HEK293 (cell line): ENCODE data around the gene IFI6.
A peak's percentile ranks its signal among the peaks of the same experiment; 100 is the strongest.

Experiments used
- CTCF ChIA-PET: fragments of 350-600 bp; formaldehyde crosslinking; extraction: SDS; loops from one replicate; lab custom pipeline; 2021; ENCODE audit warnings: antibody characterized with exemption; lab: Yijun Ruan, JAX
- POLR2A ChIA-PET: fragments of 300-600 bp; formaldehyde crosslinking; extraction: SDS; loops from one replicate; lab custom pipeline; 2020; ENCODE audit warnings: antibody characterized with exemption, inconsistent platforms; lab: Yijun Ruan, JAX
- H3K27ac ChIP-seq: fragments of 200-500 bp; sonication (Bioruptor generic); 2 replicates; pipeline ENCODE4 v1.5.1; 2014; ENCODE audit warnings: low read depth, low read length, control low read depth, inconsistent platforms; ENCODE audit errors: extremely low read depth
- H3K36me3 ChIP-seq, 2 experiments: fragments of 200-500 bp in 1 of 2; sonication (Bioruptor generic) in 1 of 2; 1 replicate in 1 of 2; 2 replicates in 1 of 2; pipeline ENCODE4 v1.5.1; 2014 to 2017; ENCODE audit warnings: inconsistent platforms in 2 of 2, low read length in 2 of 2; ENCODE audit not compliant: control insufficient read depth in 2 of 2, insufficient read depth in 1 of 2
- H3K4me1 ChIP-seq: fragments of 200-500 bp; sonication (Bioruptor generic); 2 replicates; pipeline ENCODE4 v1.5.1; 2014; ENCODE audit warnings: mild to moderate bottlenecking, low read length, inconsistent platforms; ENCODE audit not compliant: control insufficient read depth, insufficient read depth
- H3K4me3 ChIP-seq: 2 replicates; pipeline ENCODE4 v1.5.1; 2011; ENCODE audit warnings: low read depth, mild to moderate bottlenecking, control low read depth, low read length, moderate library complexity
- H3K9me3 ChIP-seq: fragments of 200-500 bp; sonication (Bioruptor generic); 2 replicates; pipeline ENCODE4 v1.5.1; 2014; ENCODE audit warnings: low read depth, low read length, inconsistent platforms; ENCODE audit not compliant: control insufficient read depth, insufficient read depth
- CTCF ChIP-seq: fragments of 450-650 bp; formaldehyde crosslinking; IDR thresholded peaks from 2 replicates; pipeline ENCODE4 v1.5.1; 2016; ENCODE audit warnings: missing biosample characterization, missing genetic modification characterization
- GLIS1 ChIP-seq: fragments of 450-650 bp; formaldehyde crosslinking; IDR thresholded peaks from 2 replicates; pipeline ENCODE4 v1.5.1; 2016; ENCODE audit warnings: missing biosample characterization, missing genetic modification characterization
- KLF1 ChIP-seq: fragments of 450-650 bp; formaldehyde crosslinking; IDR thresholded peaks from 2 replicates; pipeline ENCODE4 v1.5.1; 2016; ENCODE audit warnings: missing biosample characterization, missing genetic modification characterization
- MEIS1 ChIP-seq: sonication (generic); formaldehyde crosslinking; IDR thresholded peaks from 2 replicates; pipeline ENCODE4 v1.8.1; 2022; ENCODE audit warnings: missing genetic modification reagents, mild to moderate bottlenecking, borderline replicate concordance
- PATZ1 ChIP-seq: fragments of 450-650 bp; formaldehyde crosslinking; IDR thresholded peaks from 2 replicates; pipeline ENCODE4 v1.5.1; 2016; ENCODE audit warnings: missing biosample characterization, missing genetic modification characterization
- SP3 ChIP-seq: fragments of 450-650 bp; formaldehyde crosslinking; IDR thresholded peaks from 2 replicates; pipeline ENCODE4 v1.5.1; 2016; ENCODE audit warnings: missing biosample characterization, missing genetic modification characterization
- ZBTB8A ChIP-seq: fragments of 450-650 bp; formaldehyde crosslinking; IDR thresholded peaks from 2 replicates; pipeline ENCODE4 v1.5.1; 2016; ENCODE audit warnings: missing biosample characterization, missing genetic modification characterization
- ZIC2 ChIP-seq: fragments of 450-650 bp; formaldehyde crosslinking; IDR thresholded peaks from 2 replicates; pipeline ENCODE4 v1.5.1; 2016; ENCODE audit warnings: missing biosample characterization, missing genetic modification characterization
- ZNF211 ChIP-seq: fragments of 450-650 bp; formaldehyde crosslinking; IDR thresholded peaks from 2 replicates; pipeline ENCODE4 v1.5.1; 2016; ENCODE audit warnings: low read depth, missing biosample characterization, missing genetic modification characterization
- ZNF223 ChIP-seq: fragments of 450-650 bp; formaldehyde crosslinking; IDR thresholded peaks from 2 replicates; pipeline ENCODE4 v1.5.1; 2016; ENCODE audit warnings: missing biosample characterization, missing genetic modification characterization
- ZNF335 ChIP-seq: fragments of 450-650 bp; formaldehyde crosslinking; conservative IDR thresholded peaks from 2 replicates; pipeline ENCODE4 v1.5.1; 2016; ENCODE audit warnings: missing biosample characterization, missing genetic modification characterization
- ZNF423 ChIP-seq: fragments of 450-650 bp; formaldehyde crosslinking; IDR thresholded peaks from 2 replicates; pipeline ENCODE4 v1.5.1; 2016; ENCODE audit warnings: missing biosample characterization, missing genetic modification characterization
- ZNF518A ChIP-seq: fragments of 450-650 bp; formaldehyde crosslinking; conservative IDR thresholded peaks from 2 replicates; pipeline ENCODE4 v1.5.1; 2016; ENCODE audit warnings: low read depth, missing biosample characterization, missing genetic modification characterization
- ZNF629 ChIP-seq: fragments of 450-650 bp; formaldehyde crosslinking; IDR thresholded peaks from 2 replicates; pipeline ENCODE4 v1.5.1; 2017; ENCODE audit warnings: missing biosample characterization, missing genetic modification characterization
- ZNF645 ChIP-seq: fragments of 450-650 bp; formaldehyde crosslinking; IDR thresholded peaks from 2 replicates; pipeline ENCODE4; 2016; ENCODE audit warnings: missing biosample characterization, missing genetic modification characterization
- ZNF654 ChIP-seq: fragments of 450-650 bp; formaldehyde crosslinking; IDR thresholded peaks from 2 replicates; pipeline ENCODE4 v1.5.1; 2016; ENCODE audit warnings: low read depth, missing biosample characterization, missing genetic modification characterization
- ZNF660 ChIP-seq: fragments of 450-650 bp; IDR thresholded peaks from 2 replicates; pipeline ENCODE4 v1.5.1; 2018; ENCODE audit warnings: missing biosample characterization, mild to moderate bottlenecking, missing genetic modification characterization
- ZNF692 ChIP-seq: fragments of 450-650 bp; formaldehyde crosslinking; IDR thresholded peaks from 2 replicates; pipeline ENCODE4 v1.5.1; 2016; ENCODE audit warnings: missing biosample characterization, missing genetic modification characterization
- ZSCAN4 ChIP-seq: fragments of 450-650 bp; formaldehyde crosslinking; IDR thresholded peaks from 2 replicates; pipeline ENCODE4 v1.5.1; 2017; ENCODE audit warnings: missing biosample characterization, missing genetic modification characterization
- ZXDB ChIP-seq: fragments of 450-650 bp; formaldehyde crosslinking; IDR thresholded peaks from 2 replicates; pipeline ENCODE4 v1.5.1; 2016; ENCODE audit warnings: missing biosample characterization, missing genetic modification characterization

IFI6 gene

GRCh38 chr1:27664291-27664690 is 7.7 kb downstream of the IFI6 start:
- H3K27ac ChIP-seq: no peak overlapping the region
- ChIA-PET CTCF (interaction anchor here (1.1 to 13.1 kb wide), 5 partner anchors 20 to 63 kb away, joined by 3 to 317 read pairs (median 7); no protein-coding TSS in a partner anchor), POLR2A (interaction anchor here (1.5 kb wide), 1 partner anchor 107 kb away, joined by 4 read pairs; no protein-coding TSS in a partner anchor)
- H3K4me1 ChIP-seq: no peaks in the 10 kb centered on the region
- H3K4me3 ChIP-seq: no peak overlapping the region
- no peak for TF ChIP-seq ZNF692
- TF ChIP-seq ZNF211: no peak
- no peak for TF ChIP-seq ZNF223 (tag by site-specific recombination)
- peak; percentile 15; the same call in 1 of the 2 replicates for TF ChIP-seq KLF1 (tag by site-specific recombination)
- no peak for TF ChIP-seq GLIS1 (tag by site-specific recombination)
- H3K36me3 ChIP-seq: no peaks in the 10 kb centered on the region
- H3K9me3 ChIP-seq: no peaks in the 10 kb centered on the region

GRCh38 chr1:27662707-27663393 is 9.1 kb downstream of the IFI6 start:
- Histone ChIP-seq H3K9me3 (no peaks in the 10 kb centered on the region), H3K4me3 (no peak overlapping the region), H3K4me1 (no peaks in the 10 kb centered on the region), H3K27ac (no peak overlapping the region; the same call in 1 of the 2 replicates), H3K36me3 (no peaks in the 10 kb centered on the region)
- ChIA-PET CTCF (interaction anchor here (0.5 to 13.1 kb wide), 30 partner anchors 8 to 747 kb away, joined by 3 to 317 read pairs (median 4); partner anchors contain the start of gene IFI6), POLR2A (interaction anchor here (0.9 to 1.5 kb wide), 3 partner anchors 54 to 110 kb away, joined by 3 to 5 read pairs (median 4); partner anchors contain the start of gene STX12)
- TF ChIP-seq ZSCAN4 (tag by site-specific recombination): peak; percentile 39
- peak; percentile 88 for TF ChIP-seq CTCF
- no peak for TF ChIP-seq ZNF518A (tag by site-specific recombination)
- 0 out of 2 replicates have a peak, but pooled peaks have one; percentile 15 for TF ChIP-seq ZNF423 (tag by site-specific recombination)
- no peak for TF ChIP-seq MEIS1 (CRISPR knock-in tag)
- TF ChIP-seq ZIC2 (tag by site-specific recombination): peak; percentile 17; the same call in 1 of the 2 replicates
- TF ChIP-seq ZNF645: no peak
- TF ChIP-seq ZXDB (tag by site-specific recombination): peak; percentile 52
- 0 out of 2 replicates have a peak, but pooled peaks have one; percentile 31 for TF ChIP-seq PATZ1 (tag by site-specific recombination)
- no peak for TF ChIP-seq ZNF335 (tag by site-specific recombination)
- peak; percentile 48; the same call in 1 of the 2 replicates for TF ChIP-seq SP3 (tag by site-specific recombination)
- TF ChIP-seq ZBTB8A (tag by site-specific recombination): peak; percentile 69
- TF ChIP-seq ZNF660 (tag by site-specific recombination): peak; percentile 65; the same call in 1 of the 2 replicates
- TF ChIP-seq ZNF629 (tag by site-specific recombination): 0 out of 2 replicates have a peak, but pooled peaks have one; percentile 14
- TF ChIP-seq ZNF654 (tag by site-specific recombination): peak; percentile 92
